Measurements from ENCODE around the gene YIPF7. TPM values are rescaled to one million over a fixed set of nuclear protein-coding genes. Genes with fewer than 3 reads are reported as not detected.

The YIPF7 gene
- total and polyA plus RNA-seq, 9 of the 15 experiments (the other 6 are each of a cell fraction or from before 2014, with no cell fraction given) = 0.14 TPM; not detected in 8

- TF ChIP-seq REST (IDR thresholded peaks at IDR 0.05; ENCODE audit: borderline replicate concordance) (no peak), REST (CRISPR knock-in tag; IDR thresholded peaks at IDR 0.05; ENCODE audit: low read depth) (no peak), ZKSCAN3 (CRISPR knock-in tag; IDR thresholded peaks at IDR 0.05) (no peak), CREB5 (CRISPR knock-in tag; IDR thresholded peaks at IDR 0.05) (no peak), FOXJ3 (CRISPR knock-in tag; IDR thresholded peaks at IDR 0.05) (no peak), USF2 (CRISPR knock-in tag; IDR thresholded peaks at IDR 0.05) (no peak), TEAD4 (IDR thresholded peaks at IDR 0.05; ENCODE audit: low read length) (no peak), TEAD4 (CRISPR knock-in tag; IDR thresholded peaks at IDR 0.05; ENCODE audit: borderline replicate concordance) (no peak), ADNP (tag; IDR thresholded peaks at IDR 0.05) (no peak)
Measured at GRCh38 chr4:44662623-44663005, 11.2 kb upstream of the YIPF7 start (continued).
